OCI-LY7 (cell line): ENCODE data around the gene VAC14. TPM values are rescaled to one million over a fixed set of nuclear protein-coding genes. Genes with fewer than 3 reads are reported as not detected.

Experiments
- BruUV-seq: library from RNA; stranded (reverse); fragments of 400-500 nt; replicated peaks from 2 replicates; lab custom pipeline; 2021; lab: Mats Ljungman, UMichigan
- CTCF ChIA-PET: fragments of 300-600 bp; sonication (Branson Sonifier 250); formaldehyde crosslinking; loops from one replicate; lab custom pipeline; 2022; ENCODE audit warnings: antibody characterized with exemption; ENCODE audit not compliant: unreplicated experiment; lab: Charles Lee
- POLR2A ChIA-PET: fragments of 300-600 bp; sonication (Branson Sonifier 250); formaldehyde crosslinking; loops from one replicate; lab custom pipeline; 2022; ENCODE audit warnings: antibody characterized with exemption; lab: Charles Lee
- DNase-seq: peaks from one replicate; pipeline ENCODE4 v3.0.0-alpha.2; 2015; ENCODE audit warnings: low spot score
- H2AFZ ChIP-seq: fragments of 200-600 bp; sonication (generic), shearing (Covaris generic); 2 replicates; pipeline ENCODE4 v1.6.1; 2014; ENCODE audit warnings: mild to moderate bottlenecking, antibody characterized with exemption, low read length, moderate library complexity
- H3K27ac ChIP-seq: fragments of 200-600 bp; sonication (generic); 2 replicates; pipeline ENCODE4 v1.5.1; 2014; ENCODE audit warnings: mixed run types, low read depth, mild to moderate bottlenecking, moderate library complexity, low read length, inconsistent platforms; ENCODE audit not compliant: poor library complexity, severe bottlenecking
- H3K36me3 ChIP-seq: fragments of 200-600 bp; sonication (generic); 2 replicates; pipeline ENCODE4 v1.6.1; 2014; ENCODE audit warnings: mild to moderate bottlenecking, antibody characterized with exemption, low read length, moderate library complexity, mixed read lengths; ENCODE audit not compliant: insufficient read depth
- H3K4me1 ChIP-seq: fragments of 200-600 bp; sonication (generic); 2 replicates; pipeline ENCODE4 v1.5.1; 2014; ENCODE audit warnings: mild to moderate bottlenecking, low read length; ENCODE audit not compliant: insufficient read depth, poor library complexity, severe bottlenecking
- H3K4me2 ChIP-seq: fragments of 200-600 bp; sonication (generic); 2 replicates; pipeline ENCODE4 v1.6.1; 2014; ENCODE audit warnings: mild to moderate bottlenecking, low read length
- H3K4me3 ChIP-seq: fragments of 200-600 bp; sonication (generic); 2 replicates; pipeline ENCODE4 v1.5.1; 2014; ENCODE audit warnings: mild to moderate bottlenecking, low read depth, low read length; ENCODE audit not compliant: poor library complexity, severe bottlenecking
- H3K79me2 ChIP-seq: fragments of 200-600 bp; sonication (generic); 2 replicates; pipeline ENCODE4 v1.6.1; 2016; ENCODE audit warnings: low read depth, mild to moderate bottlenecking, low read length, moderate library complexity, mixed read lengths; ENCODE audit not compliant: insufficient read depth
- H3K9me2 ChIP-seq: fragments of 200-600 bp; sonication (generic); 2 replicates; pipeline ENCODE4 v1.6.1; 2016; ENCODE audit warnings: mild to moderate bottlenecking, low read length, mixed read lengths; ENCODE audit not compliant: insufficient read depth
- H3K9me3 ChIP-seq: fragments of 200-600 bp; sonication (generic); 2 replicates; pipeline ENCODE4 v1.6.1; 2014; ENCODE audit warnings: mild to moderate bottlenecking, mixed run types, low read length, mixed read lengths
- H4K20me1 ChIP-seq: fragments of 200-600 bp; sonication (generic); 2 replicates; pipeline ENCODE4 v1.6.1; 2014; ENCODE audit warnings: mild to moderate bottlenecking, antibody characterized with exemption, low read length, moderate library complexity, mixed read lengths; ENCODE audit not compliant: insufficient read depth
- EZH2phosphoT487 ChIP-seq: fragments of 200-600 bp; sonication (generic); IDR thresholded peaks from 2 replicates; pipeline ENCODE4 v1.6.1; 2018; ENCODE audit warnings: low read depth, borderline replicate concordance, mild to moderate bottlenecking, mixed run types, antibody characterized with exemption, low read length, moderate library complexity, mixed read lengths
- intact Hi-C: fragments of 100-400 bp; cut with micrococcal nuclease; formaldehyde crosslinking; loops from one replicate; pipeline ENCODE4 v1.10.0; 2022; ENCODE audit not compliant: unreplicated experiment
- total RNA-seq, 2 experiments: library from RNA; depleted of rRNA in 1 of 2; stranded (reverse); fragments of >200 nt in 1 of 2; shearing (Covaris generic) in 1 of 2; gene quantifications; 2 replicates each; pipeline ENCODE4 v1.2.3, GENCODE V29; 2014 to 2022
- TF ChIP-seq, protein P1 (sequence below): fragments of 200-600 bp; sonication (generic); conservative IDR thresholded peaks from 2 replicates; pipeline ENCODE4 v1.5.1; 2014; ENCODE audit warnings: mild to moderate bottlenecking, antibody characterized with exemption, low read length, moderate library complexity, mixed read lengths

The VAC14 gene
- total RNA-seq, 2 experiments from 2014 or later: 37.6 to 43.1 TPM

DNA sequence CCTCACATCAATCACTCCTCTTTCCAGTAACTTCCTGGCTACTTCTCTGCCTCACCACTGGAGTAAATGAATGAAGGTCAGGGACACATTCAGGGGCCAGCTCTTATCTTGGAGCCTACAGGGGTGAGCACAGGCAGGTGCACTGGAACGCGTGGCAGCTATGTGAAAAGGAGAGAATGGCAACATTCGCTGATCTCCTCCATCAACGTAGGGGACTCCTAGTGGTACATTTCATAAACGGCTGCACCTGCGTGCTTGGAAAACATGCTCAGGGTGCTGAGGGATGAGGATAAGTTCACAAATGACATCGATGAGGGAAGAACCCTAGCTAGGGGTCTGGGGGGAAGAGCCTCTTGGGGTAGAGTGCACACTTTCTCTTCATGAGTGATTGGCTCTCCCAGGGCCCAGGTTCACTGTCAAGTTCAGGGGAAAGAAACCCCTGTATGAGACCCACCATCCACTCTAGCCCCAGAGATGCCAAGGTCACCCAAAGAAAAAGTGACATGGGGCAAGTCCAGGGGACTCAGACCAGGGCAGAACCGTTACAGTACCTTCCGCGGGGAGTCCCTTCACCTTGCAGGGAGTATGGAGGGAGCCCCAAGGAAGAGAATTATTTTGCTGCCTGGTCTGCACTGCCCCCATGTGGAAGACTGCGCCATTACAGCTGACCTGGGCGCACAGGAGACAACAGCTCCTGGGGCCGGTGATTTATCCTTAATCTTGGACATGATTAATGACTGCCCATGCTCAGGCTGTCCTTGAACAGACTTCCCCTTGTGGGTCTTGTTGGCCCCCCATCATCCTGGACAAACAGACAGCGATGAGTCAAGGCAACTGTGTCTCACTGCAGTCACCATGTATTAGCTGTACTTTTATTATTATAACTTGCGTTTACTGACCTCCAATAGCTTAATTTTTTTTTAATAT, 30.1 kb downstream of the VAC14 start:
- Histone ChIP-seq H2AFZ (no peak overlapping the region), H3K36me3 (peaks cover 41% of the 10 kb centered on the region), H3K9me2 (no peaks in the 10 kb centered on the region), H3K4me3 (no peak overlapping the region), H3K4me1 (no peaks in the 10 kb centered on the region), H4K20me1 (no peaks in the 10 kb centered on the region), H3K9me3 (no peaks in the 10 kb centered on the region), H3K4me2 (no peak overlapping the region), H3K79me2 (no peaks in the 10 kb centered on the region), H3K27ac (no peak overlapping the region)
- CTCF ChIA-PET: interaction anchor here (1.1 to 1.4 kb wide), 2 partner anchors 14 to 20 kb away, joined by 3 to 4 read pairs; no protein-coding TSS in a partner anchor
- BruUV-seq: no TSS peak
- POLR2A ChIA-PET: interaction anchor here (0.6 to 0.9 kb wide), 3 partner anchors 95 to 390 kb away, joined by 3 read pairs; no protein-coding TSS in a partner anchor
- TF ChIP-seq, protein P1, sequence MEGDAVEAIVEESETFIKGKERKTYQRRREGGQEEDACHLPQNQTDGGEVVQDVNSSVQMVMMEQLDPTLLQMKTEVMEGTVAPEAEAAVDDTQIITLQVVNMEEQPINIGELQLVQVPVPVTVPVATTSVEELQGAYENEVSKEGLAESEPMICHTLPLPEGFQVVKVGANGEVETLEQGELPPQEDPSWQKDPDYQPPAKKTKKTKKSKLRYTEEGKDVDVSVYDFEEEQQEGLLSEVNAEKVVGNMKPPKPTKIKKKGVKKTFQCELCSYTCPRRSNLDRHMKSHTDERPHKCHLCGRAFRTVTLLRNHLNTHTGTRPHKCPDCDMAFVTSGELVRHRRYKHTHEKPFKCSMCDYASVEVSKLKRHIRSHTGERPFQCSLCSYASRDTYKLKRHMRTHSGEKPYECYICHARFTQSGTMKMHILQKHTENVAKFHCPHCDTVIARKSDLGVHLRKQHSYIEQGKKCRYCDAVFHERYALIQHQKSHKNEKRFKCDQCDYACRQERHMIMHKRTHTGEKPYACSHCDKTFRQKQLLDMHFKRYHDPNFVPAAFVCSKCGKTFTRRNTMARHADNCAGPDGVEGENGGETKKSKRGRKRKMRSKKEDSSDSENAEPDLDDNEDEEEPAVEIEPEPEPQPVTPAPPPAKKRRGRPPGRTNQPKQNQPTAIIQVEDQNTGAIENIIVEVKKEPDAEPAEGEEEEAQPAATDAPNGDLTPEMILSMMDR: peak; percentile 86
- no peak for TF ChIP-seq EZH2phosphoT487
- peak; percentile 43 for DNase-seq
- intact Hi-C loops: loop anchor here (5.0 kb wide), 2 partner anchors 89 to 119 kb away; no protein-coding TSS in a partner anchor

DNA sequence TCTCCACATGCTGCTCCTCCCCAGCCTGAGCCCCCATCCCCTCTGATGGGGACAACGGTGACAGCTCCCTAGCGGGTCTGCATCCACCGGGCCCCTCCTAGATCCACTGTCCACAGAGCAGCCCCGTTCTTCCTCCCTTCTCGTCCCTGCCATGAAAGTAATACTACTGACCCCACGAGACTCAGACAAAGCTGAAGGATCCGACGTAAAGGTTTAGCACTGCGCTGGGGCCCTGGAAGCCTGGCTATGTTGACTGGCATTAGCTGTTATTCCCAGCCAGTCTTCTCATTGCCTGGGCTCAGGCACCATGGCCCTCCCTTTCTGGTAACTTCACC, 30.7 kb downstream of the VAC14 start:
- no peaks in the 10 kb centered on the region for H3K9me2 ChIP-seq
- H3K27ac ChIP-seq: no peak overlapping the region
- no peak overlapping the region for H2AFZ ChIP-seq
- ChIA-PET CTCF (no interaction called here), POLR2A (interaction anchor here (0.9 kb wide), 1 partner anchor 389 kb away, joined by 3 read pairs; no protein-coding TSS in a partner anchor)
- H3K79me2 ChIP-seq: no peaks in the 10 kb centered on the region
- peaks cover 41% of the 10 kb centered on the region for H3K36me3 ChIP-seq
- no peak overlapping the region for H3K4me2 ChIP-seq
- H3K4me1 ChIP-seq: no peaks in the 10 kb centered on the region
- no TSS peak for BruUV-seq
- intact Hi-C loops: loop anchor here (5.0 kb wide), 2 partner anchors 88 to 118 kb away; no protein-coding TSS in a partner anchor
- H4K20me1 ChIP-seq: no peaks in the 10 kb centered on the region
- H3K4me3 ChIP-seq: no peak overlapping the region
- H3K9me3 ChIP-seq: no peaks in the 10 kb centered on the region
- TF ChIP-seq, protein P1: no peak
- no peak for TF ChIP-seq EZH2phosphoT487
- no peak for DNase-seq

DNA sequence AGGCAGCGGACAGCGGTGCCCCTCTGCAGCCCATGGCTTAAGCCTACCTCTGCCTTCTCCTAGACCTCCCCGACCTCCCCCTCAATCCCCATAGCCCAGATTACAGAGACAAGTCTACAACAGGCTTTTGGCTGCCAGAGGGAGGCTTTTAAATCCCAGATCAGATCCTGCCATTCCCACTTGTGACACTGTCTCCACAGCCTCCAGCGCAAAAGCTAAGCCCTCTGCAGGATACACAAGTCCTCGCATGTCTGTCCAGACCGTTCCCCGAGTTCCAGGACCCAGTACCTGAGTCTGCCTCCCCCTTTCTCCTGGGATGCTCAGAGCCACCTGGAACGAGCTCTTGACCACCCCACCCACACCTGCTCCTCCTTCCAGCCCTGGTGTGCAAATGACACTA, 31.2 kb downstream of the VAC14 start:
- no peaks in the 10 kb centered on the region for H4K20me1 ChIP-seq
- CTCF ChIA-PET: no interaction called here
- DNase-seq: no peak
- no peak overlapping the region for H3K4me3 ChIP-seq
- H3K9me2 ChIP-seq: no peaks in the 10 kb centered on the region
- BruUV-seq: no TSS peak
- intact Hi-C loops: loop anchor here (5.0 kb wide), 2 partner anchors 87 to 117 kb away; no protein-coding TSS in a partner anchor
- no peak overlapping the region for H3K27ac ChIP-seq
- no peak overlapping the region for H3K4me2 ChIP-seq
- no peak for TF ChIP-seq EZH2phosphoT487
- TF ChIP-seq, protein P1: no peak
- no peaks in the 10 kb centered on the region for H3K79me2 ChIP-seq
- H3K36me3 ChIP-seq: peaks cover 41% of the 10 kb centered on the region
- no peaks in the 10 kb centered on the region for H3K4me1 ChIP-seq
- POLR2A ChIA-PET: no interaction called here
- no peak overlapping the region for H2AFZ ChIP-seq
- H3K9me3 ChIP-seq: no peaks in the 10 kb centered on the region
